Loucy (cell line): ENCODE measurements around the gene ARHGAP22.

Source experiments
- EZH2phosphoT487 ChIP-seq: fragments of 200-600 bp; IDR thresholded peaks from 2 replicates; pipeline ENCODE4 v1.6.1; 2018; ENCODE audit warnings: antibody characterized with exemption, mild to moderate bottlenecking, moderate library complexity, borderline replicate concordance
- TF ChIP-seq, protein P1 (sequence below): fragments of 200-600 bp; sonication (generic); conservative IDR thresholded peaks from 2 replicates; pipeline ENCODE4 v1.5.1; 2014; ENCODE audit warnings: mild to moderate bottlenecking, antibody characterized with exemption, low read length

DNA sequence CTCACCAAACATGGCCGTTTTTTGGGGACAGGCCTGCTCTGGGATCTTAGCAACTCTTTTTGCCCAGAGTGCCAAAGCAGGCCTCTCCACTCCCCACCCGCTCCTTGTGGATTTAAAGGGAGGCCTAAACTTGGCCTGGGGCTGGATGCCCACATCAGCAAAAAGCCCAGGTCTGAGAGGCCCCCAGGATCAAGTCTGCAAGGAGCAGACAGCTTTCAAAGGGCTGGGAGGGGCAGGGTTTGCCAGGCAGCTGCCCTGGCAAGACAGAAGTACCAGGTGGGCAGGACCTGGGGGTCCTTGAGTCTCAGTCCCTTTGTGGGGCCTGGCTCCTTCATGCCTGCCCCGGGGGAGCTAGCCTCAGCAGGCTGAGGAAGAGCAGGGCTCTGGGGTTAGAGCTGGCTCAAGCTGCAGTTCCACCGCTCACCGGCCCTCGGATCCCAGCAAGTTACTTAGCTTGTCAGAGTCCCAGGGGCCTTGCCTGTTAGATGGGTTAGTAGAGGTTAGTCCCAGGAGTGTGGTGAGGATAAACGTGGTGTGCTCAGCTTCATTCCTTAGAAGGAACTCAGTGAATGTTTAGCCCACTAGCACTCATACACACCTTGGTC, 56.2 kb downstream of the ARHGAP22 start:
- TF ChIP-seq, protein P1, sequence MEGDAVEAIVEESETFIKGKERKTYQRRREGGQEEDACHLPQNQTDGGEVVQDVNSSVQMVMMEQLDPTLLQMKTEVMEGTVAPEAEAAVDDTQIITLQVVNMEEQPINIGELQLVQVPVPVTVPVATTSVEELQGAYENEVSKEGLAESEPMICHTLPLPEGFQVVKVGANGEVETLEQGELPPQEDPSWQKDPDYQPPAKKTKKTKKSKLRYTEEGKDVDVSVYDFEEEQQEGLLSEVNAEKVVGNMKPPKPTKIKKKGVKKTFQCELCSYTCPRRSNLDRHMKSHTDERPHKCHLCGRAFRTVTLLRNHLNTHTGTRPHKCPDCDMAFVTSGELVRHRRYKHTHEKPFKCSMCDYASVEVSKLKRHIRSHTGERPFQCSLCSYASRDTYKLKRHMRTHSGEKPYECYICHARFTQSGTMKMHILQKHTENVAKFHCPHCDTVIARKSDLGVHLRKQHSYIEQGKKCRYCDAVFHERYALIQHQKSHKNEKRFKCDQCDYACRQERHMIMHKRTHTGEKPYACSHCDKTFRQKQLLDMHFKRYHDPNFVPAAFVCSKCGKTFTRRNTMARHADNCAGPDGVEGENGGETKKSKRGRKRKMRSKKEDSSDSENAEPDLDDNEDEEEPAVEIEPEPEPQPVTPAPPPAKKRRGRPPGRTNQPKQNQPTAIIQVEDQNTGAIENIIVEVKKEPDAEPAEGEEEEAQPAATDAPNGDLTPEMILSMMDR: no peak
- TF ChIP-seq EZH2phosphoT487: no peak
